ENCODE measurements around the gene DPYSL5. TPM values are rescaled to one million over a fixed set of nuclear protein-coding genes. Genes with fewer than 3 reads are reported as not detected.

The DPYSL5 gene
- total and polyA plus RNA-seq, 12 donors: 0.01 to 0.12 TPM; not detected in 10

DNA sequence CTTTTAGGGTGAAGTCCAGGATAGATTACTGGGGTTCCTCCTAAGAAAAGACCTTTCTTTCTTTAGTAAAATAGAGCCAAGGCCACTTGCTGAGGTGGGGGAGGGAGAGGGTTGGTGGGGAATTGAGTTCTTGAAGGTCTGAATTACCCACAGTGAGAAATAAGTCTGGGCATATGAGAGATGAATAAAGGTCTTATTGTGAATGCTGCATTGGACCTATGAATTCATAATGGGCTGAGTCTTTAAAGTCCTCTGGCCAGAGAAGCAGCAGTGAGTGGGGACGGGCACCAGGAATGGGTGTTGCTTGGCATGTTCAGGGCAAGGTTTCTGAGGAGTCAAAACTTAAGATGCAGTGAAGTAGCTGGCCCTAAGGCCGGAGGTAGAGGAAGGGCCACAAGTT, 133.0 kb downstream of the DPYSL5 start:
- intact Hi-C loops (cut with DNase I): no loop called here
- ATAC-seq: no peak
- Histone ChIP-seq H3K27ac (no peak overlapping the region), H3K4me3 (no peak overlapping the region), H3K9me3 (no peaks in the 10 kb centered on the region), H3K4me1 (peaks cover 3 to 51% (median 33%) of the 10 kb centered on the region in 9 donors), H3K36me3 (no peaks in the 10 kb centered on the region), H3K27me3 (no peaks in the 10 kb centered on the region)
- DNase-seq: no peak
- WGBS, 2 donors: 95 to 97% methylated on average over 2 of the region's 2 CpGs
- TF ChIP-seq, protein P1, sequence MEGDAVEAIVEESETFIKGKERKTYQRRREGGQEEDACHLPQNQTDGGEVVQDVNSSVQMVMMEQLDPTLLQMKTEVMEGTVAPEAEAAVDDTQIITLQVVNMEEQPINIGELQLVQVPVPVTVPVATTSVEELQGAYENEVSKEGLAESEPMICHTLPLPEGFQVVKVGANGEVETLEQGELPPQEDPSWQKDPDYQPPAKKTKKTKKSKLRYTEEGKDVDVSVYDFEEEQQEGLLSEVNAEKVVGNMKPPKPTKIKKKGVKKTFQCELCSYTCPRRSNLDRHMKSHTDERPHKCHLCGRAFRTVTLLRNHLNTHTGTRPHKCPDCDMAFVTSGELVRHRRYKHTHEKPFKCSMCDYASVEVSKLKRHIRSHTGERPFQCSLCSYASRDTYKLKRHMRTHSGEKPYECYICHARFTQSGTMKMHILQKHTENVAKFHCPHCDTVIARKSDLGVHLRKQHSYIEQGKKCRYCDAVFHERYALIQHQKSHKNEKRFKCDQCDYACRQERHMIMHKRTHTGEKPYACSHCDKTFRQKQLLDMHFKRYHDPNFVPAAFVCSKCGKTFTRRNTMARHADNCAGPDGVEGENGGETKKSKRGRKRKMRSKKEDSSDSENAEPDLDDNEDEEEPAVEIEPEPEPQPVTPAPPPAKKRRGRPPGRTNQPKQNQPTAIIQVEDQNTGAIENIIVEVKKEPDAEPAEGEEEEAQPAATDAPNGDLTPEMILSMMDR (IDR thresholded peaks at IDR 0.05): no peak

DNA sequence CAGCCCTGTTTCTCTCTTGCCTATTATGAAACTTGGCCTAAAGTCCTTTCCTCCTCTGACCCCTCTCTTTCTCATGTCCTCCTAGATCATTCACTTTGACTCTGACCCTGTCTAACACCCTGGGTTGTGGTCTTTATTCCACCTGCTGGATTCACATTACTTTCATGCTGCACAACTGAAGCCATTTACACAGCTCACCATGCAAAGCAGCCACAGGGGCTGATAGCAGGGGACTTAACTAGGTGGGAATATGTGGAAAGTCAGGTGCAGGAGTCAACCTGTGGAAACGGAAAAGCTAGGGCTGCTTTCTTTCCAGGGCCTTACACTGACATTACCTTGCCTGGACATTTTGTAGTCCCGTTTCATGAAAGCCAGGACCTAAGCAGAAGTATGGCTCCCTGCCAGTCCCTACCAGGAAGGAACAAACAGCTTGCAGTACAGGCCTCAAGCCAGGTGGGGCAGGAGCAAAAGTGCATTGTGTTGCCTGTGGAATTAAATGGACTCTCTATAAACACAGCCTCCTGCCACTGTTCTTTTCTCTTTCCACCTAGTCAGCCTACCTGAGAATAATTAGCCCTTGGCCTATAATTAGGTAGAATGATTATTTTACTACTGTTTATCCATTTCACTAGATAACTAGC, 134.3 kb downstream of the DPYSL5 start:
- peak; percentile 41 to 77 for DNase-seq
- intact Hi-C loops (cut with DNase I): no loop called here
- H3K4me1 ChIP-seq: peaks cover 3 to 38% (median 22%) of the 10 kb centered on the region in 9 donors
- H3K36me3 ChIP-seq: no peaks in the 10 kb centered on the region
- TF ChIP-seq, protein P1 (IDR thresholded peaks at IDR 0.05): peak in 7 of 9 donors; percentile 18 to 61 (median 49)
- ATAC-seq: peak; percentile 80 to 95 (median 86)
- peak overlapping the region in 8 of 10 donors; percentile 12 to 57 (median 40) for H3K27ac ChIP-seq
- H3K4me3 ChIP-seq: no peak overlapping the region
- 26 to 31% methylated on average over 2 of the region's 2 CpGs for WGBS, 2 donors
- no peaks in the 10 kb centered on the region for H3K27me3 ChIP-seq
- H3K9me3 ChIP-seq: no peaks in the 10 kb centered on the region

DNA sequence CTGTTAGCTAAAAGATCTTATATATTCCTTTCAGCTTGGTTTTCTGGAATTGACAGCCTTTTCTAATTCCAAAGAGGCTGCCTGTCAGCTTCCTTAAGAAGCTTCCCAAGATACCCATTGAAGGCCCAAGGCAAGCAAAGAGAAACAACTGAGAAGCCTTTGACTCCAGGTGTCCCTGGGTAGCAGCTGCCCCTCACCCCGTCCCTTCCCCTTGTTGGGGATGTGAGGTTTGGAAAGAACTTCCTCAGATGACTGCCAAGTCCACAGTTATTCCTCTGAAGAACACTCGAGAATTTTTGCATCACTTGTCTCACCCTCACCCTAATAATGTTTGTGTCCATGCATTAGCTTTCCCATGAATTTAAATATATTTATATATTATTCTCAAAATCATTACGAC, 135.8 kb downstream of the DPYSL5 start:
- no peak overlapping the region for H3K4me3 ChIP-seq
- intact Hi-C loops (cut with DNase I): no loop called here
- 77 to 90% methylated on average over 3 of the region's 3 CpGs for WGBS, 2 donors

DNA sequence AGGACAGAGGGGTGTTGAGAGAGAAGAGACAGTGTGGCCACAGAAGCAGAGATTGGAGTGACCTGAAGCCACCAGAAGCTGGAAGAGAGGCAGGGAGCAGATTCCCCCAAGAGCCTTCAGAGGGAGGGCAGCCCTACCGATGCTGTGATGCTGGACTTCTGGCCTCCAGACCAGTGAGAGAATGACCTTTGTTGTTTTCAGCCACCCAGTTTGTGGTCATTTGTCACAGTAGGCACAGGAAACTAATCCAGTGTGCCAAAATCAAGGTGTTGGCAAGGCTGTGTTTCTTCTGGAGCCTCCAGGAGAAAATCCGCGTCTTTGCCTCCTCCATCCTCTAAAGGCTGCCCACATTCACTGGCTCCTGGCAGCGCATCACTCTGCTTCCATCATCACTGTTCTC, 137.9 kb downstream of the DPYSL5 start:
- Histone ChIP-seq H3K36me3 (no peaks in the 10 kb centered on the region), H3K27me3 (no peaks in the 10 kb centered on the region), H3K4me1 (peaks cover 0 to 16% (median 13%) of the 10 kb centered on the region in 9 donors), H3K27ac (no peak overlapping the region), H3K4me3 (no peak overlapping the region), H3K9me3 (no peaks in the 10 kb centered on the region)
- ATAC-seq: no peak
- intact Hi-C loops (cut with DNase I): no loop called here
- DNase-seq: no peak
- TF ChIP-seq, protein P1 (IDR thresholded peaks at IDR 0.05): no peak
- 95% methylated on average over 4 of the region's 4 CpGs for WGBS, 2 donors

More for the DNA sequence above, 135.8 kb downstream of the DPYSL5 start:
- Histone ChIP-seq H3K27me3 (no peaks in the 10 kb centered on the region), H3K36me3 (no peaks in the 10 kb centered on the region), H3K9me3 (no peaks in the 10 kb centered on the region), H3K4me1 (peaks cover 0 to 23% (median 17%) of the 10 kb centered on the region in 9 donors), H3K27ac (no peak overlapping the region)
- no peak for ATAC-seq
- no peak for DNase-seq
- TF ChIP-seq, protein P1 (IDR thresholded peaks at IDR 0.05): no peak
